Measurements from ENCODE around the gene EEPD1. TPM values are rescaled to one million over a fixed set of nuclear protein-coding genes. Genes with fewer than 3 reads are reported as not detected.

Gene EEPD1
- total RNA-seq, 4 donors from 2014 or later = 2.2 to 9.3 (median 6.2) TPM

DNA sequence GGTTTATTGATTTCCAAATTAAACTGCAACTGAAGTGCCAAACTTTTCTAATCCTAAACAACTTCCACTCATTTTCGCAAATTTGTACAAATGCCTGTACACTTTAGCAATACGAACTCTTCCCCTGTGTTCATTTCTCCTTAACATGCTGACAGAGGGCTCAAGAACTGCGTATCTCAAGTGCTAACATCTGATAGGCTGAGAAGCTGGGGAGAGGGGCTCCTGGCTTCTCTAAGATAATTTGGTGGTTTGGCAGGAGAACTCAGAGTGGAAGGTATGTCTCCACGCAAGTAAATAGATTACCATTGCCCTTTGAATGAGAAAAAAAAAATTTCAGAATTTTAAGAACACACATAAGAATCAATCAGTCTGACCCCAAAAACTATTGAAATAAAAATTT lies 183.3 kb downstream of the EEPD1 start:
- Histone ChIP-seq H3K9me3 (no peaks in the 10 kb centered on the region), H3K4me1 (no peaks in the 10 kb centered on the region), H3K27ac (no peak overlapping the region), H3K27me3 (no peaks in the 10 kb centered on the region), H3K4me3 (replicated peaks in 1 of 3) (no peak overlapping the region), H3K36me3 (no peaks in the 10 kb centered on the region)
- intact Hi-C loops (cut with DNase I) = no loop called here
- WGBS, 2 donors = 93 to 97% methylated on average over 4 of the region's 4 CpGs
- TF ChIP-seq POLR2A (IDR thresholded peaks at IDR 0.05) (no peak), CTCF (IDR thresholded peaks at IDR 0.05) (no peak)
- DNase-seq = no peak

- Histone ChIP-seq H3K27me3 (no peaks in the 10 kb centered on the region), H3K4me3 (replicated peaks in 1 of 3) (no peak overlapping the region), H3K4me1 (no peaks in the 10 kb centered on the region), H3K9me3 (no peaks in the 10 kb centered on the region), H3K27ac (no peak overlapping the region), H3K36me3 (no peaks in the 10 kb centered on the region)
- intact Hi-C loops (cut with DNase I) = no loop called here
- no peak for TF ChIP-seq POLR2A (IDR thresholded peaks at IDR 0.05)
- no peak for TF ChIP-seq CTCF (IDR thresholded peaks at IDR 0.05)
- no peak for DNase-seq
- 98 to 99% methylated on average over 3 of the region's 3 CpGs for WGBS, 2 donors
Observed at GRCh38 chr7:36338256-36338655, 185.2 kb downstream of the EEPD1 start.

GRCh38 chr7:36343548-36343947 lies 190.5 kb downstream of the EEPD1 start:
- Histone ChIP-seq H3K9me3 (no peaks in the 10 kb centered on the region), H3K4me3 (replicated peaks in 1 of 3) (no peak overlapping the region), H3K27me3 (no peaks in the 10 kb centered on the region), H3K27ac (no peak overlapping the region), H3K36me3 (no peaks in the 10 kb centered on the region), H3K4me1 (no peaks in the 10 kb centered on the region)
- 88 to 93% methylated on average over 1 of the region's 1 CpG for WGBS, 2 donors
- TF ChIP-seq CTCF (IDR thresholded peaks at IDR 0.05) = no peak
- TF ChIP-seq POLR2A (IDR thresholded peaks at IDR 0.05) = no peak
- no peak for DNase-seq
- intact Hi-C loops (cut with DNase I) = no loop called here

- intact Hi-C loops (cut with DNase I) = no loop called here
- DNase-seq = no peak
- Histone ChIP-seq H3K27me3 (no peaks in the 10 kb centered on the region), H3K27ac (no peak overlapping the region), H3K36me3 (no peaks in the 10 kb centered on the region), H3K4me1 (no peaks in the 10 kb centered on the region), H3K9me3 (no peaks in the 10 kb centered on the region), H3K4me3 (replicated peaks in 1 of 3) (no peak overlapping the region)
- TF ChIP-seq CTCF (IDR thresholded peaks at IDR 0.05) (no peak), POLR2A (IDR thresholded peaks at IDR 0.05) (no peak)
- WGBS, 2 donors = 87 to 88% methylated on average over 2 of the region's 2 CpGs
Observed at GRCh38 chr7:36344622-36345021, 191.6 kb downstream of the EEPD1 start.

GRCh38 chr7:36346260-36346831 lies 193.3 kb downstream of the EEPD1 start:
- no peak for DNase-seq
- Histone ChIP-seq H3K4me3 (replicated peaks in 1 of 3) (no peak overlapping the region), H3K36me3 (no peaks in the 10 kb centered on the region), H3K27ac (no peak overlapping the region), H3K9me3 (no peaks in the 10 kb centered on the region), H3K4me1 (no peaks in the 10 kb centered on the region), H3K27me3 (no peaks in the 10 kb centered on the region)
- WGBS, 2 donors = 90 to 95% methylated on average over 6 of the region's 6 CpGs
- TF ChIP-seq CTCF (IDR thresholded peaks at IDR 0.05) = no peak
- TF ChIP-seq POLR2A (IDR thresholded peaks at IDR 0.05) = no peak
- intact Hi-C loops (cut with DNase I) = no loop called here

Measured in thyroid gland (tissue), 4 donors.